ENCODE measurements around the gene SYNDIG1.

GRCh38 chr20:24679448-24680047, 210.1 kb downstream of the SYNDIG1 start:
- TF ChIP-seq CTCF (IDR thresholded peaks at IDR 0.05 in 4 of 5, conservative IDR thresholded peaks at IDR 0.05 in 1 of 5): no peak
- TF ChIP-seq POLR2A (IDR thresholded peaks at IDR 0.05): no peak

Data from gastrocnemius medialis (tissue), 4 donors.